Measurements from ENCODE around the gene NSUN4.

- TF ChIP-seq POLR2AphosphoS5 (IDR thresholded peaks at IDR 0.05) (no peak), CTCF (IDR thresholded peaks at IDR 0.05) (no peak), POLR2A (IDR thresholded peaks at IDR 0.05) (no peak)
Measured at GRCh38 chr1:46379996-46380395, 39.4 kb downstream of the NSUN4 start.
